ENCODE data around the gene DNM3. TPM values are rescaled to one million over a fixed set of nuclear protein-coding genes. Genes with fewer than 3 reads are reported as not detected.

The DNM3 gene
- polyA plus RNA-seq (1.6 to 2.0 TPM (median 1.9 TPM) in 3 replicates), polyA minus RNA-seq (2.1 to 4.1 TPM (median 2.5 TPM) in 3 replicates)
- polyA plus RNA-seq (2011; ENCODE audit: low read depth), result 0.42 TPM
- polyA plus RNA-seq (2011; cell fraction: cytosol; rRNA removed), result 1.8 TPM in 2 replicates
- polyA plus RNA-seq (2011; cell fraction: nucleus; rRNA removed), result 3.1 and 4.1 TPM in 2 replicates
- 1.2 and 1.8 TPM in 2 replicates for polyA plus RNA-seq (2012; ENCODE audit: low replicate concordance)
- 2.5 TPM for polyA minus RNA-seq (2011; cell fraction: cytosol; rRNA and poly(A)+ RNA removed)
- 3.7 and 8.0 TPM in 2 replicates for polyA minus RNA-seq (2011; cell fraction: nucleus; rRNA and poly(A)+ RNA removed)

DNA sequence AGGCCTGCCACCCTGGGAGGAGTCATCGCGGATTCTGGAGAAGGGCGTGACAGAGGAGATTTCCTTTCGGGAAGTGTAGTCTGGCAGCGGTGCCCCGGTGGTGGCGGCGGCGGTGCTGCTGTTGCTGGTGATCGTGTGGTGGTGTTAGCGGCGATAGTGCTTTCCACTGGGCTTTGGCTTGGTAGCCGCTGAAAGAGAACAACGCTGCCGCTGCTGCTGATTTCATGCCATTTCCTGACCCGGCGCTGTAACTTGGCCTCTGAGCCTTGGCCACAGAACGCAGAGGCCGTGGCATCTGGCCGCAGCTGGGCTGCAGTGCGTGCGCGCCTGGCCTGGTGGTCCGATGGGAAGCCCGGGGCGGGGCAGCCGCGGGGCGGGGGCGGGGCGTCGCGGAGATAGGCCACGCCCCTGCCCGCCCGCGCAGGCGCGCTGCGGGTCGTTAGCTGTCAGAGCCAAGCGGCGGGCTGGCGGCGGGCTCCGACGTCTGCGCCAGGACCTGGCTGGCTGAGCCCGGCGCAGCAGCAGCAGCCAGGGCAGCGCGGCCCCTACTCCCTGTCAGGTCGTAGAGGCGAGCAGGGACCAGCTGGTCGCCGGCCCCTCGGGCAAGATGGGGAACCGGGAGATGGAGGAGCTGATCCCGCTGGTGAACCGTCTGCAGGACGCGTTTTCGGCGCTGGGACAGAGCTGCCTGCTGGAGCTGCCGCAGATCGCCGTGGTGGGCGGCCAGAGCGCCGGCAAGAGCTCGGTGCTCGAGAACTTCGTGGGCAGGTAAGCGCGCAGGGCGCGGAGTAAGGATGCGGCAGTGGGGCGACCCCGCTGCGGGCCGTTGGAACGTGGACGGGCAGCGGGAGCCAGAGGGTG is at the start of gene DNM3:
Gene DNM3 (plus strand): TSS at position 449 of the 861 bp plus-strand sequence. CDS start 159 bp downstream, at position 608.
- no peaks in the 10 kb centered on the region for H3K4me1 ChIP-seq (ENCODE audit: control insufficient read depth, extremely low read depth, insufficient read depth, low read length)
- no peaks in the 10 kb centered on the region for H3K9me3 ChIP-seq (ENCODE audit: control insufficient read depth, low read depth, low read length)
- peak within 1 kb of the TSS; percentile 97 for H2AFZ ChIP-seq (ENCODE audit: control insufficient read depth, low read length)
- H3K4me2 ChIP-seq (ENCODE audit: control insufficient read depth, extremely low read depth, insufficient read depth, low read depth, low read length), result peak within 1 kb of the TSS; percentile 80
- no peaks in the 10 kb centered on the region for H3K27me3 ChIP-seq (ENCODE audit: control insufficient read depth, extremely low read depth, insufficient read depth, low read length)
- H3K36me3 ChIP-seq (ENCODE audit: control insufficient read depth in 2 of 2, extremely low read depth in 1 of 2, insufficient read depth in 2 of 2, low read length in 2 of 2), result no peaks in the 10 kb centered on the region
- no peaks in the 10 kb centered on the region for H3K9me1 ChIP-seq (ENCODE audit: control insufficient read depth, extremely low read depth, insufficient read depth, low read length)
- H4K20me1 ChIP-seq (ENCODE audit: control insufficient read depth, extremely low read depth, insufficient read depth, low read length), result no peaks in the 10 kb centered on the region
- no peak for TF ChIP-seq CTCF (optimal IDR thresholded peaks at IDR 0.05 in 1 of 3, IDR thresholded peaks at IDR 0.05 in 1 of 3, conservative IDR thresholded peaks at IDR 0.05 in 1 of 3; ENCODE audit: extremely low read depth in 1 of 3, insufficient read depth in 2 of 3, low read length in 3 of 3)
- no peak for TF ChIP-seq EZH2 (IDR thresholded peaks at IDR 0.05; ENCODE audit: low read length)
- H3K79me2 ChIP-seq (ENCODE audit: control insufficient read depth, insufficient read depth, low read length), result no peaks in the 10 kb centered on the region
- dilution Hi-C loops (cut with MboI; ENCODE audit: extremely low pct_ligation_motif_present, low sequenced_read_pairs), result no loop called here
- H3K27ac ChIP-seq (ENCODE audit: control insufficient read depth, insufficient read depth, low read length), result peak within 1 kb of the TSS; percentile 33
- peak within 1 kb of the TSS; percentile 68 to 78 (median 74) for H3K4me3 ChIP-seq (ENCODE audit: control insufficient read depth in 2 of 3, extremely low read depth in 1 of 3, insufficient read depth in 2 of 3, low read depth in 1 of 3, low read length in 3 of 3)
- DNase-seq (ENCODE audit: low read depth, low spot score) (no peak), FAIRE-seq (no peak)
- H3K9ac ChIP-seq (ENCODE audit: control insufficient read depth, extremely low read depth, insufficient read depth, low read length), result peak within 1 kb of the TSS; percentile 70

DNA sequence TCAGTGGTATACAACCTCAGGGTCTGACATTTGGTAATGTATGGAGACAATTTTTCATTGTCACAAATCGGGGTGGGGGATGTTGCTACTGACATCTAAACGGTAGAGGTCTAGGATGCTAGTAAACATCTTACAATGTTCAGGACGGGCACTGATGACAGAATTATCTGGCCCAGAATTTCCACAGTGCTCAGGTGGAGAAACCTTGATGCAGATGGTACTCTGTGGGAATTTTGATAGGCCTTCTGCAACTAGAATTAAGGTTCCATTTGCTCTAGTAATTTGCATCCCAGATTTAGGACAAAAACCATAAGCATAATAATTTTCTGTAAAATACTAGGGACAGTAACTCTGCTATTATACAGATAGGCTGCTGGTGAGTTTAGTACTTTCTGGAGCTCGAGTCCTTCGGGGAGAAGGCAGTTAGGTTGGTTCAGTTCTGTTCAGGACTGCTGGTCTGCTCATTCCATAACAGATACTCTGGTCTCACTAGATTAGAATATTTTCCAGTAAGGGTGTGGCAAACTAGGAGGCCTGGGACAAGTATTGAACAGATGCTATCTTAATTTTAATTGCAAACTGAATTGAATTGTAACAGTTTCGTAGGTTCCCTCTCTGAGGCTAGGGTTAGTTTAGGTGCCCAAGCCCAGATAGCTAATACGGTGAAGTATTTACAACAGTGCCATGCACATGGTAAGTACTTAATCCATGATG is 48.5 kb upstream of the DNM3 start:
- Histone ChIP-seq H3K4me2 (ENCODE audit: control insufficient read depth, extremely low read depth, insufficient read depth, low read depth, low read length) (no peak overlapping the region), H3K9me1 (ENCODE audit: control insufficient read depth, extremely low read depth, insufficient read depth, low read length) (no peaks in the 10 kb centered on the region), H3K9me3 (ENCODE audit: control insufficient read depth, low read depth, low read length) (no peaks in the 10 kb centered on the region), H3K79me2 (ENCODE audit: control insufficient read depth, insufficient read depth, low read length) (peaks cover 9% of the 10 kb centered on the region), H2AFZ (ENCODE audit: control insufficient read depth, low read length) (no peak overlapping the region), H3K9ac (ENCODE audit: control insufficient read depth, extremely low read depth, insufficient read depth, low read length) (no peak overlapping the region), H3K4me3 (ENCODE audit: control insufficient read depth in 2 of 3, extremely low read depth in 1 of 3, insufficient read depth in 2 of 3, low read depth in 1 of 3, low read length in 3 of 3) (no peak overlapping the region), H4K20me1 (ENCODE audit: control insufficient read depth, extremely low read depth, insufficient read depth, low read length) (no peaks in the 10 kb centered on the region), H3K27me3 (ENCODE audit: control insufficient read depth, extremely low read depth, insufficient read depth, low read length) (no peaks in the 10 kb centered on the region), H3K4me1 (ENCODE audit: control insufficient read depth, extremely low read depth, insufficient read depth, low read length) (peaks cover 30% of the 10 kb centered on the region), H3K36me3 (ENCODE audit: control insufficient read depth in 2 of 2, extremely low read depth in 1 of 2, insufficient read depth in 2 of 2, low read length in 2 of 2) (peaks cover 23 to 48% of the 10 kb centered on the region in 2 experiments), H3K27ac (ENCODE audit: control insufficient read depth, insufficient read depth, low read length) (no peak overlapping the region)
- FAIRE-seq (no peak), DNase-seq (ENCODE audit: low read depth, low spot score) (no peak)
- dilution Hi-C loops (cut with MboI; ENCODE audit: extremely low pct_ligation_motif_present, low sequenced_read_pairs), result no loop called here
- TF ChIP-seq EZH2 (IDR thresholded peaks at IDR 0.05; ENCODE audit: low read length), result no peak
- TF ChIP-seq CTCF (optimal IDR thresholded peaks at IDR 0.05 in 1 of 3, IDR thresholded peaks at IDR 0.05 in 1 of 3, conservative IDR thresholded peaks at IDR 0.05 in 1 of 3; ENCODE audit: extremely low read depth in 1 of 3, insufficient read depth in 2 of 3, low read length in 3 of 3), result no peak
